ENCODE measurements around the gene PFKFB3. TPM values are rescaled to one million over a fixed set of nuclear protein-coding genes. Genes with fewer than 3 reads are reported as not detected.

Gene PFKFB3
- total RNA-seq, 1 experiment from 2014 or later, result 32.0 TPM

DNA sequence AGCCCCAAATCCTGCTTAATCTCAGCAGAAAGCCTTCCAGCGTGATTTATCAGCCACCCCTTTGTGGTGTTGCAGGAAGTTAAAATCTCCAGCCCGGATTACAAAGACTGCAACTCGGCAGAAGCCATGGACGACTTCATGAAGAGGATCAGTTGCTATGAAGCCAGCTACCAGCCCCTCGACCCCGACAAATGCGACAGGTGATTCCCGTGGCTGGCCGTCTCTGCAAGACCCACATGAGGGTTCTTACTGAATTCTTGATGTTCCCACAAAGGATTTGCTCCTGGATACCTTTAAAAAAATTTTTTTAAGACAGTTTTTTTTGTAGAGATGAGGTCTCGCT lies 16.7 kb downstream of the PFKFB3 start:
- no peak for DNase-seq (ENCODE audit: low read depth)

- DNase-seq (ENCODE audit: low read depth), result no peak
Measured at GRCh38 chr10:6220418-6221191, 17.9 kb downstream of the PFKFB3 start.

DNA sequence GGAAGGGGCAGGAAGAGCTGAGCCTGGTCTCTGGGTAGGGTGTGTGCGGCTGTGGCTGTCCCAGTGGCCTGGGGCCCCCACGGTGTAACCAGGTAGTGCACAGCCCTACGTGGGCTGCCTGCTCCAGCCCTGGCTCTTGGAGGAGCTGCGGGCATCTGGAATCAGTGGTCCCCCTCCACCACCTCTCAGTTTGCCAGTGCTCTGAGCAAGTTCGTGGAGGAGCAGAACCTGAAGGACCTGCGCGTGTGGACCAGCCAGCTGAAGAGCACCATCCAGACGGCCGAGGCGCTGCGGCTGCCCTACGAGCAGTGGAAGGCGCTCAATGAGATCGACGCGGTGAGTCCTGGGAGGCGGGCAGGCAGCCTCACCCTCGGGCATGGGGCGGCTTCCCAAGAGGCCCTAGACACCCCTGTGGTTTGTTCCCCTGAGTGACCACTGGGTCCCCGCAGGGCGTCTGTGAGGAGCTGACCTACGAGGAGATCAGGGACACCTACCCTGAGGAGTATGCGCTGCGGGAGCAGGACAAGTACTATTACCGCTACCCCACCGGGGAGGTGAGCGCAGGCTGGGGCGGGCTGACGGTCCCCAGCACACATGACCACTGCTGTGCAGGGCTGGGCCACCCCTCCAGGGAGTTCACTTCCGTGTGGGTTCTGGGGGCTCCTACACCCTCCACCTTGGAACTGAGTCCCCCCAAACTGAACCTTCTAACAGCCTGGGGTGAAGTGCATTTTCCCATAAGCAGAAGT lies 18.6 kb downstream of the PFKFB3 start:
- no peak for DNase-seq (ENCODE audit: low read depth)

DNA sequence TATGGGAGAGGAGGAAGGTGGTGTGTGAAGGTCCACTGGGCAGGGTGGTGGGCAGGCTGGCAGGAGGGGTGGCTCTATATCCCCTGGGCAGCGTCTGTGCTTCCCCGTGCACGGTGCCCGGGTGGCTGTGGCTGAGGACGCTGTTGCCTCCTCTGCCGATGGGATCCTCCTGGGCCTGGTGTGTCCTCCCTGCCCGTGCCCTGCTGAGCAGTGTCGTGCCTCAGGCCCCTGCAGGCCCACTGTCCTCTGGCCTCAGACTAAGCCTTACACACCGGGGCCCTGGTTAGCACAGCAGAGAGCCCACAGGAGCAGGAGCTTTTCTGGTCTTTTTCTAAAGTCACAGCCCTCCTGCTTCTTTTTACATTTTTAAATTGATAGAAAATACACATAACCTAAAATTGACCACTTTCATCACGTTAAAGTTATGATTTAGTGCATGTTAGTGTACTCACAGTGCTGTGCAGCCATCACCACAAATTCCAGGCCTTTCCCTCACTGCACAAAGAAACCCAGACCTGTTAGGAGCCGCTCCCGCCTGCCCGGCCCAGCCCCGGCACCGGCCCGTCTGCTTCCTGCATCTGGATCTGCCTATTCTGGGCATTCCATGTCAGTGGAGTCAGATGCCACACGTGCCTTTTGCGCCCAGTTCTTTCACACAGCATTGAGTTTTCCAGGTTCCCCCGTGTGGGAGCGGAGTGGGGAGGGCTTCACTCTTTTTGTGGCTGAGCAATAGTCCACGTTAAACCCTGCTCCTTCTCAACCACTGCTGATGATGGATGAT lies 19.4 kb downstream of the PFKFB3 start:
- peak; percentile 60 for DNase-seq (ENCODE audit: low read depth)

- DNase-seq (ENCODE audit: low read depth), result no peak
Measured at GRCh38 chr10:6222755-6223154, 20.0 kb downstream of the PFKFB3 start.

GRCh38 chr10:6223981-6224380 lies 21.2 kb downstream of the PFKFB3 start:
- DNase-seq (ENCODE audit: low read depth), result no peak

GRCh38 chr10:6224781-6225180 lies 22.0 kb downstream of the PFKFB3 start:
- DNase-seq (ENCODE audit: low read depth), result no peak

- no peak for DNase-seq (ENCODE audit: low read depth)
Measured at GRCh38 chr10:6225263-6225814, 22.6 kb downstream of the PFKFB3 start.

- DNase-seq (ENCODE audit: low read depth), result no peak
Measured at GRCh38 chr10:6226216-6226615, 23.5 kb downstream of the PFKFB3 start.

GRCh38 chr10:6227346-6227745 lies 24.6 kb downstream of the PFKFB3 start:
- no peak for DNase-seq (ENCODE audit: low read depth)

DNA sequence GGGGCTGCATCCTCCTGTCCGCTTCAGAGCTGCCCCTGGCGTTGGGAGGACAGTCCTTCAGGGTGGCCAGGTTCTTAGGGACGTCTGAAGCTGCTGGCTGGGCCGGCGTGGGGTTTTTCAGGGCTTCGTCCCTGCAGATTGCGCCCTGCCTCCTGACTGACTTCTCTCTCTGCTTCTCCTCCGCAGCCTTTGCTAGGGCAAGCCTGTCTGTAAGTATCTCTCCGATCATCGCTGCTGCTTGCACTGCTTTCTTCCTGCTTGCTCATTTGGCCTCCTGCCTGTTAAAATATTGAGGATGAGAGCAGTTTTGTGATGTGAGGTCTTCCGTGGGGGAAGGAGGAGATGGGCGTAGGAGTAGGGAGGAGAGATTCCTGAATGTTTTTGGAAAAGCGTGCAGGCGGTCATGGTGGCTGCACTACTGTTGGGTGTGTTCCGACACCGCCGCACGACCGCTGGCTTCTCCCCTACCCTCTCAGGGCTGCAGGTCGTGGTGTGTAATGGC lies 25.3 kb downstream of the PFKFB3 start:
- DNase-seq (ENCODE audit: low read depth), result no peak

GRCh38 chr10:6228647-6229046 lies 25.9 kb downstream of the PFKFB3 start:
- no peak for DNase-seq (ENCODE audit: low read depth)

DNA sequence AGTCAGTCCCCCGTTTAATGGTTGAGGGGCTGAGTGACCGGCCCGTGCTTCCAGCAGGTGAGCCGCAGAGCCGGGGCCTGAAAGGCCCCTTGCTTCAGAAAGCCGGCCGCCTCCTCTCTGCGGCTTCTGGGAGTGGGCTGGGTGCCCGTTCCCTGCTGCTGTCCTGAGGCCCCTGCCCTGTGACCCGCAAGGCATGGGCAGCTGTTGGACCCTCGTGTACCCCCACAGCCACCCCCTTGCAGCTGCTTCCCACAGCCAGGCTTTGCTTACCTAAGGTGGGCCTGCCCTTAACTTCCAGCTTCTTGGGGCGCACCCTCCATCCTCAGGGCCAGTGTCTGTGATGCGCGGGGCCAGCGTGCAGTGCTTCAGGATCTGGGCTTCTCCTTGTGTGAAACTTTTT lies 26.6 kb downstream of the PFKFB3 start:
- no peak for DNase-seq (ENCODE audit: low read depth)

DNA sequence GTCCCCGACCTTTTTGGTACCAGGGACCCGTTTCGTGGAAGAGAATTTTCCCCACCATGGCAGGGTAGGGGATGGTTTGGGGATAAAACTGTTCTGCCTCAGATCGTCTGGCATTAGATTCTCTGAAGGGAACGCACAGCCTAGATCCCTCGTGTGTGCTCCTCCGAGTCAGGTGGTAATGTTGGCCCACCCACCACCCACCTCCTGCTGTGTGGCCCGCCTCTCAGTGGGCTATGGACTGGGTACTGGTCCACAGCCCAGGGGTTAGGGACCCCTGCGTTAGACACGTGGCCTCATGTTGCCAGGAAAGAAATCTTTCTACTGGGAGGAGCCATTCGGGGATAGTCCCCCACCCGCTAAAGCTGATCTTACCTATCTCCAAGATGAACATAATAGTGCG lies 27.0 kb downstream of the PFKFB3 start:
- DNase-seq (ENCODE audit: low read depth), result no peak

DNA sequence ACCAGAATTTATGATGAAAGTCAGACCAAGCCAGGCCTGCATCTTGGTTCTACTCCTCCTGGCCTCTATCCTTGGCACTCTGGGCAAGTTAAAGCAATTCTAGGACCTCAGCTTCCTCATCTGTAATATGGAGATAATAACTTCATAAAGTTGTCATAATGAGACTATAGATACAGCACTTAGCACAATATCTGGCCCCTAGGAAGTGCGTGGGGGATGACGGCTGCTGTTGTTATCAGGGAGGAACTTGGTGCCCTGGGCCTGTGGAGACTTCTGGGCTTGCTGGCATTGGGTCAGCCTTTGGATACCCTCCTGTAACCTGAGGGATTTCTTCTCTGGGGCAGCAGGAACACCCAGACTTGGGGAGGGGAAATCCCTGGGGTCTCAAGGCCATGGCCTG lies 27.6 kb downstream of the PFKFB3 start:
- DNase-seq (ENCODE audit: low read depth), result no peak

- no peak for DNase-seq (ENCODE audit: low read depth)
Measured at GRCh38 chr10:6231146-6231545, 28.4 kb downstream of the PFKFB3 start.

GRCh38 chr10:6231730-6232129 lies 29.0 kb downstream of the PFKFB3 start:
- no peak for DNase-seq (ENCODE audit: low read depth)

- no peak for DNase-seq (ENCODE audit: low read depth)
Measured at GRCh38 chr10:6232225-6232807, 29.6 kb downstream of the PFKFB3 start.

GRCh38 chr10:6232846-6233724 lies 30.4 kb downstream of the PFKFB3 start:
- DNase-seq (ENCODE audit: low read depth), result no peak

DNA sequence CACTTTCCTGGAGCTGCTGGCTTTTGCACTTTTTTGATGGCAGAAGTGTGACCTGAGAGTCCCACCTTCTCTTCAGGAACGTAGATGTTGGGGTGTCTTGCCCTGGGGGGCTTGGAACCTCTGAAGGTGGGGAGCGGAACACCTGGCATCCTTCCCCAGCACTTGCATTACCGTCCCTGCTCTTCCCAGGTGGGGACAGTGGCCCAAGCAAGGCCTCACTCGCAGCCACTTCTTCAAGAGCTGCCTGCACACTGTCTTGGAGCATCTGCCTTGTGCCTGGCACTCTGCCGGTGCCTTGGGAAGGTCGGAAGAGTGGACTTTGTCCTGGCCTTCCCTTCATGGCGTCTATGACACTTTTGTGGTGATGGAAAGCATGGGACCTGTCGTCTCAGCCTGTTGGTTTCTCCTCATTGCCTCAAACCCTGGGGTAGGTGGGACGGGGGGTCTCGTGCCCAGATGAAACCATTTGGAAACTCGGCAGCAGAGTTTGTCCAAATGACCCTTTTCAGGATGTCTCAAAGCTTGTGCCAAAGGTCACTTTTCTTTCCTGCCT lies 31.1 kb downstream of the PFKFB3 start:
- no peak for DNase-seq (ENCODE audit: low read depth)
